ENCODE measurements around the gene YWHAQ. TPM values are rescaled to one million over a fixed set of nuclear protein-coding genes. Genes with fewer than 3 reads are reported as not detected.

The YWHAQ gene
- total RNA-seq, 2 experiments from 2014 or later, result 95.8 to 101 TPM

DNA sequence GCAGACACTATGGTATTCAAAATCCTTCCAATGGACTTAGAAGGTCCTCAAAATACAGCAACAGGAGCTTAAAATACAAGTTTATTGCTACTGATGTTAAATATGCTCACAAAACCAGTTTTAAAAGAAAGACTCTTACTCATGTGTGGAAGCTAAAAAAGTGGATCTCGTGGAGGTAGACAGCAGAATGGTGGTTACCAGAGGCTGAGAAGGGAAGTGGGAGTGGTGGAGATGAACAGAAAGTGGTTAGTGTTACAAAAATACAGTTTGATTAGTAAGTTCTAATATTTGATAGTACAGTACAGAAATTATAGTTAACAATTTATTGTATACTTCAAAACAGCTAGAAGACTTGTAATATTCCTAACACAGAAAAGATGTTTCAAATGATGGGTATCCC is 87.2 kb downstream of the YWHAQ start:
- Histone ChIP-seq H3K27ac (ENCODE audit: low read depth in 1 of 2, low read length in 2 of 2) (no peak overlapping the region), H3K9me3 (ENCODE audit: control insufficient read depth in 1 of 2, insufficient read depth in 1 of 2, low read length in 2 of 2) (no peaks in the 10 kb centered on the region), H3K4me1 (ENCODE audit: insufficient read depth, low read length) (peaks cover 22% of the 10 kb centered on the region), H3K36me3 (ENCODE audit: insufficient read depth, low read length) (peaks cover 15% of the 10 kb centered on the region), H3K4me3 (ENCODE audit: low read length) (no peak overlapping the region), H3K27me3 (ENCODE audit: control insufficient read depth in 1 of 2, insufficient read depth in 2 of 2, low read length in 2 of 2) (no peaks in the 10 kb centered on the region)
- peak in 1 of 14 experiments; percentile 27 for DNase-seq
- peaks cover 46% of the 10 kb centered on the region for H3K36me3 Mint-ChIP-seq (ENCODE audit: low read depth)
- TF ChIP-seq, protein P1, sequence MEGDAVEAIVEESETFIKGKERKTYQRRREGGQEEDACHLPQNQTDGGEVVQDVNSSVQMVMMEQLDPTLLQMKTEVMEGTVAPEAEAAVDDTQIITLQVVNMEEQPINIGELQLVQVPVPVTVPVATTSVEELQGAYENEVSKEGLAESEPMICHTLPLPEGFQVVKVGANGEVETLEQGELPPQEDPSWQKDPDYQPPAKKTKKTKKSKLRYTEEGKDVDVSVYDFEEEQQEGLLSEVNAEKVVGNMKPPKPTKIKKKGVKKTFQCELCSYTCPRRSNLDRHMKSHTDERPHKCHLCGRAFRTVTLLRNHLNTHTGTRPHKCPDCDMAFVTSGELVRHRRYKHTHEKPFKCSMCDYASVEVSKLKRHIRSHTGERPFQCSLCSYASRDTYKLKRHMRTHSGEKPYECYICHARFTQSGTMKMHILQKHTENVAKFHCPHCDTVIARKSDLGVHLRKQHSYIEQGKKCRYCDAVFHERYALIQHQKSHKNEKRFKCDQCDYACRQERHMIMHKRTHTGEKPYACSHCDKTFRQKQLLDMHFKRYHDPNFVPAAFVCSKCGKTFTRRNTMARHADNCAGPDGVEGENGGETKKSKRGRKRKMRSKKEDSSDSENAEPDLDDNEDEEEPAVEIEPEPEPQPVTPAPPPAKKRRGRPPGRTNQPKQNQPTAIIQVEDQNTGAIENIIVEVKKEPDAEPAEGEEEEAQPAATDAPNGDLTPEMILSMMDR (IDR thresholded peaks at IDR 0.05), result no peak
- POLR2A ChIA-PET, result interaction anchor here (0.9 to 1.0 kb wide), 2 partner anchors 12 to 70 kb away, joined by 3 to 4 read pairs; partner anchors contain the start of gene ADAM17
- no peak overlapping the region for H3K27ac Mint-ChIP-seq
- H3K9me3 Mint-ChIP-seq, result no peaks in the 10 kb centered on the region
- no peaks in the 10 kb centered on the region for H3K27me3 Mint-ChIP-seq
- ATAC-seq (ENCODE audit: poor library complexity), result peak; percentile 37
- intact Hi-C loops (cut with DNase I, micrococcal nuclease), result no loop called here
- H3K4me1 Mint-ChIP-seq (ENCODE audit: low read depth), result peaks cover 59% of the 10 kb centered on the region
- CTCF ChIA-PET, result no interaction called here
- H3K4me3 Mint-ChIP-seq, result no peak overlapping the region

- ATAC-seq (ENCODE audit: poor library complexity) (no peak), DNase-seq (no peak)
- TF ChIP-seq, protein P1 (IDR thresholded peaks at IDR 0.05), result no peak
- Histone ChIP-seq H3K9me3 (ENCODE audit: control insufficient read depth in 1 of 2, insufficient read depth in 1 of 2, low read length in 2 of 2) (no peaks in the 10 kb centered on the region), H3K4me1 (ENCODE audit: insufficient read depth, low read length) (peaks cover 10% of the 10 kb centered on the region), H3K27ac (ENCODE audit: low read depth in 1 of 2, low read length in 2 of 2) (no peak overlapping the region), H3K27me3 (ENCODE audit: control insufficient read depth in 1 of 2, insufficient read depth in 2 of 2, low read length in 2 of 2) (no peaks in the 10 kb centered on the region), H3K4me3 (ENCODE audit: low read length) (no peak overlapping the region), H3K36me3 (ENCODE audit: insufficient read depth, low read length) (peaks cover 32% of the 10 kb centered on the region)
- Mint-ChIP-seq H3K4me1 (ENCODE audit: low read depth) (peaks cover 36% of the 10 kb centered on the region), H3K4me3 (no peak overlapping the region), H3K9me3 (no peaks in the 10 kb centered on the region), H3K27me3 (no peaks in the 10 kb centered on the region), H3K36me3 (ENCODE audit: low read depth) (peaks cover 64% of the 10 kb centered on the region), H3K27ac (no peak overlapping the region)
- ChIA-PET POLR2A (interaction anchor here (0.8 kb wide), 1 partner anchor 9 kb away, joined by 3 read pairs; no protein-coding TSS in a partner anchor), CTCF (interaction anchor here (1.2 to 2.0 kb wide), 2 partner anchors 16 kb away, joined by 4 to 5 read pairs; partner anchors contain the start of gene ADAM17)
- intact Hi-C loops (cut with DNase I, micrococcal nuclease), result no loop called here
These were observed 91.3 kb downstream of the YWHAQ start for GRCh38 chr2:9539531-9539930.

DNA sequence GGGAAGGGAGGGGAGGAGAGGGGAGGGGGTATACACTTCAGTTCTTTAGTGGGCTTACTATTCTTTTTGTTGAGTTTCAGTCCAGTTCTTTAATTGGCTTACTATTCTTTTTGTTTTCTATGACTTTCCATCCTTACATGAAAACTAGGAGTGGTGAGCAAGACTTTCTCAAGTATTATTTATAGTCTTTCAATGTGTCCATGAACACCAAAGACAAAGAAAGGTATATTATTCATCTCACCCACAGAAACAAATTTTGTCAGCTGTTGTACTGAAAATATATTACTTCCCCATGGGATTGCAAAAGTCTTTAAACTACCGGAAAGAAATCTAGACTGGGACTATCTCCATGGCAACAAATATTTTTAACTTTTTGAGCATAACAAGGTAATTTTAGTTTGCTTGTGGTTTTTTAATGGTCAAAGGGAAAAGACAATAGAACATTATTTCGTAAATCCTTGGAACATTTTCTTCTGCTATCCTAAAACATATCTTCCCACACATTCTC is 92.7 kb downstream of the YWHAQ start:
- no peak overlapping the region for H3K27ac ChIP-seq (ENCODE audit: low read depth in 1 of 2, low read length in 2 of 2)
- H3K27me3 Mint-ChIP-seq, result no peaks in the 10 kb centered on the region

More for the DNA sequence above, 92.7 kb downstream of the YWHAQ start:
- Mint-ChIP-seq H3K9me3 (no peaks in the 10 kb centered on the region), H3K36me3 (ENCODE audit: low read depth) (peaks cover 67% of the 10 kb centered on the region), H3K27ac (no peak overlapping the region), H3K4me3 (no peak overlapping the region), H3K4me1 (ENCODE audit: low read depth) (peaks cover 22% of the 10 kb centered on the region)
- ChIA-PET CTCF (interaction anchor here (2.0 kb wide), 1 partner anchor 17 kb away, joined by 5 read pairs; the partner anchor contains the start of gene ADAM17), POLR2A (interaction anchor here (2.1 kb wide), 1 partner anchor 18 kb away, joined by 6 read pairs; the partner anchor contains the start of gene ADAM17)
- intact Hi-C loops (cut with DNase I, micrococcal nuclease), result no loop called here
- Histone ChIP-seq H3K4me3 (ENCODE audit: low read length) (no peak overlapping the region), H3K4me1 (ENCODE audit: insufficient read depth, low read length) (no peaks in the 10 kb centered on the region), H3K27me3 (ENCODE audit: control insufficient read depth in 1 of 2, insufficient read depth in 2 of 2, low read length in 2 of 2) (no peaks in the 10 kb centered on the region), H3K9me3 (ENCODE audit: control insufficient read depth in 1 of 2, insufficient read depth in 1 of 2, low read length in 2 of 2) (no peaks in the 10 kb centered on the region), H3K36me3 (ENCODE audit: insufficient read depth, low read length) (peaks cover 41% of the 10 kb centered on the region)
- TF ChIP-seq, protein P1 (IDR thresholded peaks at IDR 0.05), result no peak
- DNase-seq, result peak in 2 of 14 experiments; percentile 37 to 45
- ATAC-seq (ENCODE audit: poor library complexity), result no peak
